Neutrophil (primary cell): ENCODE data around the gene ADGRG4.

Source experiments
- H3K27ac ChIP-seq: fragments of 200-600 bp; sonication (generic); 2 replicates; pipeline ENCODE4 v1.5.1; 2016; ENCODE audit warnings: mild to moderate bottlenecking, moderate library complexity
- H3K27me3 ChIP-seq: fragments of 200-600 bp; sonication (generic); 2 replicates; pipeline ENCODE4 v1.6.0; 2016; ENCODE audit warnings: mild to moderate bottlenecking
- H3K36me3 ChIP-seq: fragments of 200-600 bp; sonication (generic); 2 replicates; pipeline ENCODE4 v1.5.1; 2017
- H3K4me1 ChIP-seq, 2 experiments: fragments of 200-600 bp in 1 of 2; sonication (generic) in 1 of 2; 1 replicate in 1 of 2; 2 replicates in 1 of 2; pipeline versions ENCODE4 v1.5.1 to v1.6.1; 2013 to 2016; ENCODE audit warnings: low read depth in 1 of 2, low read length in 1 of 2, mild to moderate bottlenecking in 1 of 2, moderate library complexity in 1 of 2; ENCODE audit not compliant: control insufficient read depth in 1 of 2, insufficient read depth in 1 of 2
- H3K4me3 ChIP-seq, 2 experiments: fragments of 200-600 bp in 1 of 2; sonication (generic) in 1 of 2; 1 replicate in 1 of 2; 2 replicates in 1 of 2; pipeline ENCODE4 v1.5.1; 2013 to 2016; ENCODE audit warnings: low read depth in 1 of 2, low read length in 1 of 2, mild to moderate bottlenecking in 1 of 2, moderate library complexity in 1 of 2
- H3K9me3 ChIP-seq: fragments of 200-600 bp; sonication (generic); 2 replicates; pipeline ENCODE4 v1.5.1; 2016
- CTCF ChIP-seq: fragments of 200-600 bp; sonication (generic); IDR thresholded peaks from 2 replicates; pipeline ENCODE4 v1.5.1; 2016; ENCODE audit warnings: antibody characterized with exemption

Gene ADGRG4

GRCh38 chrX:136328933-136329332 is 28.2 kb downstream of the ADGRG4 start:
- H3K36me3 ChIP-seq, result no peaks in the 10 kb centered on the region
- no peak for TF ChIP-seq CTCF
- no peaks in the 10 kb centered on the region for H3K4me1 ChIP-seq
- H3K9me3 ChIP-seq, result no peaks in the 10 kb centered on the region
- H3K27me3 ChIP-seq, result no peaks in the 10 kb centered on the region
- no peak overlapping the region for H3K4me3 ChIP-seq
- no peak overlapping the region for H3K27ac ChIP-seq

- Histone ChIP-seq H3K27me3 (no peaks in the 10 kb centered on the region), H3K4me1 (no peaks in the 10 kb centered on the region), H3K36me3 (no peaks in the 10 kb centered on the region), H3K4me3 (no peak overlapping the region), H3K27ac (no peak overlapping the region), H3K9me3 (no peaks in the 10 kb centered on the region)
- TF ChIP-seq CTCF, result no peak
These were observed 35.9 kb downstream of the ADGRG4 start for GRCh38 chrX:136336623-136337022.

- Histone ChIP-seq H3K27ac (no peak overlapping the region), H3K4me3 (no peak overlapping the region), H3K9me3 (no peaks in the 10 kb centered on the region), H3K4me1 (no peaks in the 10 kb centered on the region), H3K27me3 (no peaks in the 10 kb centered on the region), H3K36me3 (no peaks in the 10 kb centered on the region)
- no peak for TF ChIP-seq CTCF
These were observed 38.9 kb downstream of the ADGRG4 start for GRCh38 chrX:136339702-136340101.

- no peaks in the 10 kb centered on the region for H3K36me3 ChIP-seq
- H3K4me3 ChIP-seq, result no peak overlapping the region
- TF ChIP-seq CTCF, result no peak
- no peaks in the 10 kb centered on the region for H3K4me1 ChIP-seq
- H3K27me3 ChIP-seq, result no peaks in the 10 kb centered on the region
- H3K9me3 ChIP-seq, result no peaks in the 10 kb centered on the region
- no peak overlapping the region for H3K27ac ChIP-seq
These were observed 43.6 kb downstream of the ADGRG4 start for GRCh38 chrX:136344320-136344719.

GRCh38 chrX:136346506-136346905 is 45.7 kb downstream of the ADGRG4 start:
- Histone ChIP-seq H3K27ac (no peak overlapping the region), H3K36me3 (no peaks in the 10 kb centered on the region), H3K9me3 (no peaks in the 10 kb centered on the region), H3K4me1 (no peaks in the 10 kb centered on the region), H3K4me3 (no peak overlapping the region), H3K27me3 (no peaks in the 10 kb centered on the region)
- no peak for TF ChIP-seq CTCF

GRCh38 chrX:136347706-136348105 is 46.9 kb downstream of the ADGRG4 start:
- no peak overlapping the region for H3K4me3 ChIP-seq
- H3K27ac ChIP-seq, result no peak overlapping the region
- no peak for TF ChIP-seq CTCF
- H3K9me3 ChIP-seq, result no peaks in the 10 kb centered on the region
- no peaks in the 10 kb centered on the region for H3K4me1 ChIP-seq
- no peaks in the 10 kb centered on the region for H3K36me3 ChIP-seq
- no peaks in the 10 kb centered on the region for H3K27me3 ChIP-seq
